ENCODE measurements around the gene ANKMY1. TPM values are rescaled to one million over a fixed set of nuclear protein-coding genes. Genes with fewer than 3 reads are reported as not detected.

The ANKMY1 gene
- total and polyA plus RNA-seq, 3 experiments from 2014 or later: 15.8 to 27.9 (median 22.4) TPM

DNA sequence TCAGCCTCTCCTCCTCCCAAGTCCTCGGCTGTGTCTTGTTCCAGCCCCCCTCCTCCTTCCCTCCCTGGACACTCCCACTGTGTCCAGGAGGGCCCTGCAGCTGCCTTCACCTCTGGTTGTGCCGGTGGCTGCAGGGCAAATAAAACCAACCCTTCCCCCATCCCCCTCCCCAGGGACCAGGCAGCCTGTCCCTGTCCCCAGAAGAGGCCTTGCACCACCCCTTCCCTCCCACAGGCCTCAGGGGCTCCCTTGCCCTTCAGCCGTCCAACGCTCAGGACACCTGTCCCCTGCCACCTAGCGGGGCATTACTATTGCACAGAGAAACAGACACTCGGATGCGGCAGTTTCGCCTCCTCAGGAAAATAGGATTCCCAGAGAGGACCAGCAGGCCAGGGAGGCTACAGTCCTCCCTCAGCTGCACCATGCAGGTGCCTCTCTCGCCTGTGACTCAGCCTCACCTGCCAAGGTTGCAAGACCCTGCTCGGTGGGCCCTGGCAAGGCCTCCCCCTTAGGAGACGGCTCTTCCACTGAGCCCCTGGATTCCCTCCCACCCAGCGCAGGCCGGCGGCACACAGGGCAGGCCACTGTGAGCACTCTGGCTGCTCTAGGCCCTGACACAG, 127.8 kb downstream of the ANKMY1 start:
- DNase-seq: peak in 2 of 5 donors; percentile 0 to 35
- H3K4me1 ChIP-seq (ENCODE audit: insufficient read depth, low read length): peaks cover 6% of the 10 kb centered on the region

More for the DNA sequence above, 127.8 kb downstream of the ANKMY1 start:
- no peaks in the 10 kb centered on the region for H3K36me3 Mint-ChIP-seq
- no peak overlapping the region for H3K4me3 Mint-ChIP-seq
- peaks cover 0 to 2% (median 2%) of the 10 kb centered on the region in 5 donors for H3K9me3 Mint-ChIP-seq
- peaks cover 4% of the 10 kb centered on the region in 3 donors for H3K4me1 Mint-ChIP-seq
- no peak overlapping the region for H3K27ac ChIP-seq (ENCODE audit: low read depth, low read length)
- ChIA-PET POLR2A (no interaction called here), CTCF (no interaction called here)
- H3K36me3 ChIP-seq (ENCODE audit: insufficient read depth, low read length): no peaks in the 10 kb centered on the region
- H3K27me3 ChIP-seq (ENCODE audit: insufficient read depth, low read length, poor library complexity, severe bottlenecking): no peaks in the 10 kb centered on the region
- H3K4me3 ChIP-seq (ENCODE audit: low read length): no peak overlapping the region
- H3K27me3 Mint-ChIP-seq: peaks cover 19 to 34% of the 10 kb centered on the region in 2 donors
- no peaks in the 10 kb centered on the region for H3K9me3 ChIP-seq (ENCODE audit: low read length)
- H3K27ac Mint-ChIP-seq: no peak overlapping the region

Other genes starting within 250 kb of the ANKMY1 start
- gene GPC1, start 122.3 kb downstream of the ANKMY1 start, total RNA-seq: 1 to 10 TPM; 1.9 to 2.4 TPM
- 0.17 TPM for gene GPC1, start 122.3 kb downstream of the ANKMY1 start, polyA plus RNA-seq
- 1 to 10 TPM; 7.0 TPM for gene DUSP28, start 2.4 kb upstream of the ANKMY1 start, total RNA-seq
- 22.0 TPM for gene DUSP28, start 2.4 kb upstream of the ANKMY1 start, polyA plus RNA-seq
- gene RNPEPL1, start 10.5 kb upstream of the ANKMY1 start, total RNA-seq: 10 to 100 TPM; 55.6 to 61.1 TPM
- 101 TPM for gene RNPEPL1, start 10.5 kb upstream of the ANKMY1 start, polyA plus RNA-seq
- 10 to 100 TPM; 36.1 to 40.5 TPM for gene CAPN10, start 28.7 kb upstream of the ANKMY1 start, total RNA-seq
- 19.5 TPM for gene CAPN10, start 28.7 kb upstream of the ANKMY1 start, polyA plus RNA-seq
- 1 to 10 TPM; 8.4 to 9.0 TPM for gene GPR35, start 67.5 kb upstream of the ANKMY1 start, total RNA-seq
- 1.9 TPM for gene GPR35, start 67.5 kb upstream of the ANKMY1 start, polyA plus RNA-seq
- gene AQP12B, start 124.9 kb upstream of the ANKMY1 start, total RNA-seq: not detected
- gene AQP12B, start 124.9 kb upstream of the ANKMY1 start, polyA plus RNA-seq: not detected
- gene AQP12A, start 133.9 kb upstream of the ANKMY1 start, total RNA-seq: not detected
- not detected for gene AQP12A, start 133.9 kb upstream of the ANKMY1 start, polyA plus RNA-seq

Measured in CD8-positive, alpha-beta memory T cell (primary cell).